ENCODE results near the gene TSC22D3. TPM values are rescaled to one million over a fixed set of nuclear protein-coding genes. Genes with fewer than 3 reads are reported as not detected.
A peak's percentile ranks its signal among the peaks of the same experiment; 100 is the strongest.

TSC22D3 gene
- total and polyA plus RNA-seq, 2 donors (not counting 1 experiment from before 2014, with no cell fraction given): 24.2 to 51.5 TPM

GRCh38 chrX:107768051-107768450 is 7.5 kb downstream of the TSC22D3 start:
- Histone ChIP-seq H3K4me1 (ENCODE audit: control insufficient read depth, extremely low read depth, insufficient read depth, low read length) (no peaks in the 10 kb centered on the region), H2AFZ (ENCODE audit: low read length) (no peak overlapping the region), H3K4me3 (replicated peaks in 1 of 4; ENCODE audit: control extremely low read depth in 1 of 4, insufficient read depth in 1 of 4, low read depth in 3 of 4, low read length in 4 of 4) (no peak overlapping the region), H3K9me3 (ENCODE audit: control insufficient read depth, insufficient read depth, low read depth, low read length) (no peaks in the 10 kb centered on the region), H3K4me2 (ENCODE audit: extremely low read depth, insufficient read depth, low read length) (no peak overlapping the region), H3K27ac (ENCODE audit: insufficient read depth, low read length) (no peak overlapping the region), H3K36me3 (ENCODE audit: control insufficient read depth, insufficient read depth, low read length) (no peaks in the 10 kb centered on the region), H3K79me2 (ENCODE audit: control insufficient read depth, insufficient read depth, low read length) (no peaks in the 10 kb centered on the region), H3K9ac (ENCODE audit: insufficient read depth, low read length) (no peak overlapping the region), H4K20me1 (ENCODE audit: control insufficient read depth, extremely low read depth, insufficient read depth, low read length) (no peaks in the 10 kb centered on the region), H3K27me3 (ENCODE audit: control insufficient read depth, insufficient read depth, low read length) (peaks cover 3% of the 10 kb centered on the region)
- no peak for DNase-seq (ENCODE audit: low read depth in 2 of 2)
- no peak for TF ChIP-seq EZH2 (IDR thresholded peaks at IDR 0.05; ENCODE audit: low read length, missing control alignments)
- no peak for TF ChIP-seq CTCF (conservative IDR thresholded peaks at IDR 0.05 in 1 of 2, IDR thresholded peaks at IDR 0.05 in 1 of 2; ENCODE audit: low read depth in 1 of 2, low read length in 2 of 2)

- Histone ChIP-seq H3K9me3 (ENCODE audit: control insufficient read depth, insufficient read depth, low read depth, low read length) (no peaks in the 10 kb centered on the region), H3K4me2 (ENCODE audit: extremely low read depth, insufficient read depth, low read length) (no peak overlapping the region), H3K4me1 (ENCODE audit: control insufficient read depth, extremely low read depth, insufficient read depth, low read length) (no peaks in the 10 kb centered on the region), H2AFZ (ENCODE audit: low read length) (no peak overlapping the region), H3K9ac (ENCODE audit: insufficient read depth, low read length) (no peak overlapping the region), H3K4me3 (replicated peaks in 1 of 4; ENCODE audit: control extremely low read depth in 1 of 4, insufficient read depth in 1 of 4, low read depth in 3 of 4, low read length in 4 of 4) (no peak overlapping the region), H3K27ac (ENCODE audit: insufficient read depth, low read length) (no peak overlapping the region), H3K36me3 (ENCODE audit: control insufficient read depth, insufficient read depth, low read length) (no peaks in the 10 kb centered on the region), H3K79me2 (ENCODE audit: control insufficient read depth, insufficient read depth, low read length) (no peaks in the 10 kb centered on the region), H4K20me1 (ENCODE audit: control insufficient read depth, extremely low read depth, insufficient read depth, low read length) (no peaks in the 10 kb centered on the region), H3K27me3 (ENCODE audit: control insufficient read depth, insufficient read depth, low read length) (peaks cover 3% of the 10 kb centered on the region)
- TF ChIP-seq EZH2 (IDR thresholded peaks at IDR 0.05; ENCODE audit: low read length, missing control alignments): no peak
- TF ChIP-seq CTCF (conservative IDR thresholded peaks at IDR 0.05 in 1 of 2, IDR thresholded peaks at IDR 0.05 in 1 of 2; ENCODE audit: low read depth in 1 of 2, low read length in 2 of 2): no peak
- DNase-seq (ENCODE audit: low read depth in 2 of 2): peak; percentile 25 to 48
Measured at GRCh38 chrX:107766470-107767150, 9.0 kb downstream of the TSC22D3 start.

- TF ChIP-seq EZH2 (IDR thresholded peaks at IDR 0.05; ENCODE audit: low read length, missing control alignments) (no peak), CTCF (conservative IDR thresholded peaks at IDR 0.05 in 1 of 2, IDR thresholded peaks at IDR 0.05 in 1 of 2; ENCODE audit: low read depth in 1 of 2, low read length in 2 of 2) (no peak)
- H3K27ac ChIP-seq (ENCODE audit: insufficient read depth, low read length): no peak overlapping the region
Measured at GRCh38 chrX:107764845-107765608, 10.6 kb downstream of the TSC22D3 start.

More at GRCh38 chrX:107764845-107765608, 10.6 kb downstream of the TSC22D3 start:
- Histone ChIP-seq H4K20me1 (ENCODE audit: control insufficient read depth, extremely low read depth, insufficient read depth, low read length) (no peaks in the 10 kb centered on the region), H3K9ac (ENCODE audit: insufficient read depth, low read length) (no peak overlapping the region), H3K4me1 (ENCODE audit: control insufficient read depth, extremely low read depth, insufficient read depth, low read length) (no peaks in the 10 kb centered on the region), H3K9me3 (ENCODE audit: control insufficient read depth, insufficient read depth, low read depth, low read length) (no peaks in the 10 kb centered on the region), H3K27me3 (ENCODE audit: control insufficient read depth, insufficient read depth, low read length) (peaks cover 3% of the 10 kb centered on the region), H2AFZ (ENCODE audit: low read length) (no peak overlapping the region), H3K4me3 (replicated peaks in 1 of 4; ENCODE audit: control extremely low read depth in 1 of 4, insufficient read depth in 1 of 4, low read depth in 3 of 4, low read length in 4 of 4) (no peak overlapping the region), H3K79me2 (ENCODE audit: control insufficient read depth, insufficient read depth, low read length) (no peaks in the 10 kb centered on the region), H3K36me3 (ENCODE audit: control insufficient read depth, insufficient read depth, low read length) (no peaks in the 10 kb centered on the region), H3K4me2 (ENCODE audit: extremely low read depth, insufficient read depth, low read length) (no peak overlapping the region)
- DNase-seq (ENCODE audit: low read depth in 2 of 2): no peak
